GM19099 (cell line): ENCODE measurements around the gene FGGY.

Source experiments
- POLR2A ChIP-seq: IDR thresholded peaks from 3 replicates; pipeline ENCODE4 v1.6.1; 2011; ENCODE audit warnings: low read depth; ENCODE audit not compliant: insufficient read length; ENCODE audit errors: extremely low read depth

FGGY gene

DNA sequence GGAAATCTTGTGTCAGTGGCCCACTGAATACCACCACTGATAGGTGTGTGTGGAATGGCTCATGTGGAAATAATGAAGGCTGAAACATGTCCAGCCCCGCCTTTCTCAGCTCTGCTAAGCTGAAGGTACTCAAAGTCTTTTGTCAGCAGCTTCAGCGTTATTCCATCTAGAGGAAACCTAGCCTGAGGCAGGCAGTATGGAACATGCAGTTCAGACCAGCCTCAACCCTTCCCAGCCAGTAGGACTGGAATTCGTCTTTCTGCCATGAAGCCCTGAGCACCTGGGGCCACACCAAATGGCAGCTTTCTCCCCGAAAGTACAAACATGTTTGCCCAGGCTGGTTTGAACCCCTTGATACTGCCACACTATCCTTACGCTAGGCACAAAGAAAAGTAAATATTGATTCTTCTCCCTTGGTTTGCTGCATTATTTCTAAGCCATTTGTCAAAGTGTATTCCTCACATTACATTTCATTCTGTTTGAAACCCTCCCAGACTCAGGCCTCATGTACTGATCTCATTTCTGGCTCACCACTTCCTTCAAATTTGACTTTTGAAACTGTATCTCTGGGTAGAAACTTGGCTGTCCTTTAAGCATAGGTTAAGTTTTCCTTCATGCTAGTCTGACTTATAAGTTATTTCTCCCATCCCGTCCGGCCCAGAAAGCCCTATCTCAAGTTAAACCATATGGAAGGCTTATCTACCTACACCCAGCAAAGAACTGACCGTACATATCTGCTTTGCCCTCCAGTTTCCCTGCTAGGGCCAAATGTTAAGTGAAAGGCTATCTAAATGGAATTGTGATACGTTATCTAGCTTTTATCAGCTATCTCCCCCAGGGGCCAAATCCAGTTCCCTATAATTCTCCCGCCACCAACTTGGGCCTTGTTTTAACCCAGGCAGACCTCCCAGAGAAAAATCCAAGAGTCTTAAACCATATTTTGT lies 472.2 kb downstream of the FGGY start:
- TF ChIP-seq POLR2A, result no peak

- no peak for TF ChIP-seq POLR2A
Measured at GRCh38 chr1:59769736-59770095, 472.8 kb downstream of the FGGY start.

GRCh38 chr1:59771361-59771760 lies 474.5 kb downstream of the FGGY start:
- TF ChIP-seq POLR2A, result no peak

GRCh38 chr1:59775480-59775879 lies 478.6 kb downstream of the FGGY start:
- no peak for TF ChIP-seq POLR2A

- TF ChIP-seq POLR2A, result no peak
Measured at GRCh38 chr1:59776960-59777852, 480.3 kb downstream of the FGGY start.

DNA sequence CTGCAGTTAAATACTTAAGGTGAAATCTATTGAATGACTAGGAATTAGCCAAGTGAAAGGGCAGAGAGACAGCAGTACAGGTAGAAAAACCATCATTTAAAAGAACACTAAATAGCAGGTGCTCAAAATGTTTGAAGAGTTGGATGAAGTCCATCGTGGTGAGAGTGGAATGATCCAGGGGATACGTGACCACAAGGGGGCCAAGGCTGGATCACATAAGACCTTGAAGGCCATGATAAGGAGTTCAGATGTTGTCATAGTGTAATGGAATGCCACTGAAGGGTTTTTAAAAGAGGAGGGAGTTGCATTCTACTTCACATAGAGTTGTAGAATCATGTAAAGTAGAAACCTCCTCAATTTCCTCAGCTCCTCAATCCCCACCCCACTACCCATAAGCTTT lies 483.1 kb downstream of the FGGY start:
- TF ChIP-seq POLR2A, result no peak

DNA sequence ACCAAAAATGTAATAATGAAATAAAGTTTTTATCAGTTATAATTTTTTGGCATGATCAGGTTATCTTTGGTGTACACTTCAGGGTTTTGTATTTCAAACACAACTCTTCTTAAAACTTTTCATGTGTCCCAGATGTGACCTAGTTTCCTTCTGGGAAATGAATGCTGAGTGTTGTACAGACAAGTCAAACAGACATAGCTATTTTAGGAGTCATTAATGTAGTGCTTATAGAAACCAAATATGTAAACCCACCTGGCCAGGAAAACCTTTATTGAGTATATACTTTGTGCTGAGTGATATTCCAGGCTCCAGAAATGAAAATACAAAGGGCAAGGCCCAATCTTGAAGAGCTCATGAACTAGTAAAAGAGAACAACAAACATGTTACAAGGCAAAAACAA lies 491.9 kb downstream of the FGGY start:
- TF ChIP-seq POLR2A, result no peak

- TF ChIP-seq POLR2A, result no peak
Measured at GRCh38 chr1:59798600-59798999, 501.7 kb downstream of the FGGY start.

- no peak for TF ChIP-seq POLR2A
Measured at GRCh38 chr1:59803458-59804038, 506.7 kb downstream of the FGGY start.

- no peak for TF ChIP-seq POLR2A
Measured at GRCh38 chr1:59804301-59804700, 507.4 kb downstream of the FGGY start.

DNA sequence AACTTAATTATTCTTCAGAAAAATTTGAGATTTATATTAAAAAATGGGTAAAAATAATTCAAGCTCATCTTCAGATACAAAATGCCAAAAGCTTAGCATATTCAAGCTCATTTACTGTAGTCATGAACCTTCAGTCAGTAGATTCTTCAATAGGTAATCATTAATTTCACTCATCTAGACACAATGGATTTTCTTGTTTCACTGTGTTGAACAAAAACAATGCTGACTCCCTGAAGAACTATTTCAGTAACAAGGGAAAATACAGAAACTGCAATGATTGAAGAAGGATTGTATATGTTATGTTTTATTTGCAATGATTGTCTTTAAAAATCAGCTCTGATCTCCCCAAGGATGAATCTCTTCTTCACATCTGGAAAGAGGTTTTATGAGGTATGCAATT lies 508.7 kb downstream of the FGGY start:
- TF ChIP-seq POLR2A, result no peak
